CD14-positive monocyte (primary cell): ENCODE measurements around the gene OR13C8. TPM values are rescaled to one million over a fixed set of nuclear protein-coding genes. Genes with fewer than 3 reads are reported as not detected.

ENCODE experiments used
- DNase-seq, 3 donors: peaks; one replicate each; pipeline ENCODE4 v3.0.0-alpha.2; 2011 to 2022
- H2AFZ ChIP-seq: 2 replicates; pipeline ENCODE4 v1.6.0; 2012; ENCODE audit warnings: mild to moderate bottlenecking, low read depth, low read length, inconsistent platforms; ENCODE audit not compliant: insufficient read depth, poor library complexity, severe bottlenecking
- H3K27ac ChIP-seq, 2 donors: 1 replicate in 1 of 2; 2 replicates in 1 of 2; pipeline ENCODE4 v1.5.1; 2012 to 2013; ENCODE audit warnings: low read length in 2 of 2, control low read depth in 1 of 2, inconsistent platforms in 1 of 2, low read depth in 1 of 2, mild to moderate bottlenecking in 1 of 2
- H3K27me3 ChIP-seq, 2 donors: one replicate each; pipeline versions ENCODE4 v1.6.0 to v1.6.1; 2011 to 2013; ENCODE audit warnings: low read length in 2 of 2; ENCODE audit not compliant: control insufficient read depth in 2 of 2, insufficient read depth in 2 of 2
- H3K36me3 ChIP-seq, 2 donors: replicated peaks in 1 of 2; 1 replicate in 1 of 2; 2 replicates in 1 of 2; pipeline versions ENCODE4 v1.5.1 to v1.6.1; 2012 to 2013; ENCODE audit warnings: low read length in 2 of 2, control low read depth in 1 of 2, inconsistent platforms in 1 of 2, mild to moderate bottlenecking in 1 of 2; ENCODE audit not compliant: insufficient read depth in 2 of 2, control insufficient read depth in 1 of 2
- H3K4me1 ChIP-seq, 2 donors: 1 replicate in 1 of 2; 2 replicates in 1 of 2; pipeline versions ENCODE4 v1.5.1 to v1.6.1; 2012 to 2013; ENCODE audit warnings: low read length in 2 of 2, control low read depth in 1 of 2, inconsistent platforms in 1 of 2, mild to moderate bottlenecking in 1 of 2, moderate library complexity in 1 of 2; ENCODE audit not compliant: insufficient read depth in 2 of 2, control insufficient read depth in 1 of 2
- H3K4me2 ChIP-seq: replicated peaks from 2 replicates; pipeline ENCODE3; 2012; ENCODE audit warnings: low read length, moderate library complexity, mild to moderate bottlenecking; ENCODE audit not compliant: poor library complexity, severe bottlenecking; ENCODE audit errors: extremely low read depth
- H3K4me3 ChIP-seq, 3 experiments: fragments of 200-600 bp in 1 of 3; sonication (generic) in 1 of 3; replicated peaks in 1 of 3; 1 replicate in 2 of 3; 2 replicates in 1 of 3; pipeline ENCODE4 v1.5.1; 2011 to 2013; ENCODE audit warnings: low read length in 3 of 3, mild to moderate bottlenecking in 3 of 3, control low read depth in 2 of 3, low read depth in 2 of 3, inconsistent platforms in 1 of 3, moderate library complexity in 1 of 3
- H3K79me2 ChIP-seq: 2 replicates; pipeline ENCODE4 v1.6.0; 2012; ENCODE audit warnings: mild to moderate bottlenecking, control low read depth, inconsistent platforms, low read length, moderate library complexity; ENCODE audit not compliant: insufficient read depth
- H3K9ac ChIP-seq: 2 replicates; pipeline ENCODE4 v1.6.0; 2017; ENCODE audit warnings: low read length, mild to moderate bottlenecking; ENCODE audit not compliant: insufficient read depth, poor library complexity, severe bottlenecking
- H3K9me3 ChIP-seq, 2 donors: replicated peaks in 1 of 2; 1 replicate in 1 of 2; 2 replicates in 1 of 2; pipeline versions ENCODE4 v1.5.1 to v1.6.1; 2012 to 2013; ENCODE audit warnings: low read length in 2 of 2, control low read depth in 1 of 2; ENCODE audit not compliant: control insufficient read depth in 1 of 2, insufficient read depth in 1 of 2
- H4K20me1 ChIP-seq: 2 replicates; pipeline ENCODE4 v1.6.0; 2012; ENCODE audit warnings: mild to moderate bottlenecking, low read length, control low read depth, moderate library complexity; ENCODE audit not compliant: insufficient read depth
- H3K27ac Mint-ChIP-seq, 7 donors: one replicate each; pipeline ENCODE4 v1.8.0; 2020; ENCODE audit warnings: mild to moderate bottlenecking in 7 of 7, mixed read lengths in 7 of 7, moderate library complexity in 6 of 7, inconsistent platforms in 2 of 7
- H3K27me3 Mint-ChIP-seq, 3 donors: one replicate each; pipeline ENCODE4 v1.8.0; 2021 to 2022; ENCODE audit warnings: low read depth in 3 of 3, mild to moderate bottlenecking in 3 of 3, mixed read lengths in 3 of 3, moderate library complexity in 3 of 3, inconsistent platforms in 1 of 3
- H3K36me3 Mint-ChIP-seq, 2 donors: one replicate each; pipeline ENCODE4 v1.8.0; 2020; ENCODE audit warnings: mixed read lengths in 2 of 2, inconsistent platforms in 1 of 2, mild to moderate bottlenecking in 1 of 2
- H3K4me1 Mint-ChIP-seq: one replicate; pipeline ENCODE4 v1.8.0; 2020; ENCODE audit warnings: mild to moderate bottlenecking, mixed read lengths
- H3K4me3 Mint-ChIP-seq, 2 donors: one replicate each; pipeline ENCODE4 v1.8.0; 2020; ENCODE audit warnings: mild to moderate bottlenecking in 2 of 2, mixed read lengths in 2 of 2, moderate library complexity in 1 of 2
- H3K9me3 Mint-ChIP-seq, 7 donors: one replicate each; pipeline ENCODE4 v1.8.0; 2020 to 2022; ENCODE audit warnings: mixed read lengths in 7 of 7, mild to moderate bottlenecking in 6 of 7, moderate library complexity in 6 of 7, inconsistent platforms in 2 of 7
- WGBS: methylation state at CpG from one replicate; pipeline ENCODE4 v1.1.5; 2013; ENCODE audit warnings: missing lambda C conversion rate; ENCODE audit not compliant: insufficient coverage; 5-methylcytosine and 5-hydroxymethylcytosine counted together
- intact Hi-C, 2 donors: fragments of 100-400 bp; cut with micrococcal nuclease; formaldehyde crosslinking; loops; one replicate each; pipeline versions ENCODE4 v1.15.0 to v1.15.1; 2023
- polyA plus RNA-seq, 3 donors: library from polyadenylated mRNA; depleted of rRNA in 1 of 3; unstranded in 2 of 3; stranded (reverse) in 1 of 3; fragments of 300-500 nt in 2 of 3; fragments of >200 nt in 1 of 3; fragmentation: Illumina TruSeq in 2 of 3; gene quantifications; 1 replicate in 2 of 3; 2 replicates in 1 of 3; pipeline ENCODE4 v1.2.3, GENCODE V29; 2012 to 2021
- TF ChIP-seq, protein P1 (sequence below): fragments of 200-600 bp; IDR thresholded peaks from one replicate; pipeline ENCODE4 v1.8.0; 2022; ENCODE audit warnings: antibody characterized with exemption, mild to moderate bottlenecking

OR13C8 gene
- polyA plus RNA-seq, 3 donors: not detected

DNA sequence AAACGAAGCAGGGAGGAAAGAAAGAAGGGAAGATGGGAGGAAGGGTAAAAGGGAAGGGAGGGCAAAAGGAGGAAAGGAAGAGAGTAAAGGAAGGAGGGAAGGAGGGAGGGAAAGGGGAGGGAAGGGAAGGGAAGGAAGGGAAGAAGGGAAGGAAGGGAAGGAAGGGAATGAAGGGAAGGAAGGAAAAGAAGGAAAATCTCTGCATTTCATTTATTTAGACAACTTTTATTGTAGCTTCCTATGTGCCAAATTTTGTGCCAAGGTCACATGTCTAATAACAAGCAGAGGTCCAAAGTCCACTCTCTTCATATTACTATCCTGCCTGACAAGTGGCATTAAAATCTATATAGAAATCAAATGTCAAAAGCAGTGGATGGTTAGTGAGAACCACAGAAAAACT, 29.7 kb upstream of the OR13C8 start:
- Mint-ChIP-seq H3K4me1 (no peaks in the 10 kb centered on the region), H3K4me3 (no peak overlapping the region), H3K36me3 (no peaks in the 10 kb centered on the region), H3K9me3 (peaks cover 0 to 1% (median 0%) of the 10 kb centered on the region in 7 donors), H3K27me3 (no peaks in the 10 kb centered on the region), H3K27ac (no peak overlapping the region)
- TF ChIP-seq, protein P1, sequence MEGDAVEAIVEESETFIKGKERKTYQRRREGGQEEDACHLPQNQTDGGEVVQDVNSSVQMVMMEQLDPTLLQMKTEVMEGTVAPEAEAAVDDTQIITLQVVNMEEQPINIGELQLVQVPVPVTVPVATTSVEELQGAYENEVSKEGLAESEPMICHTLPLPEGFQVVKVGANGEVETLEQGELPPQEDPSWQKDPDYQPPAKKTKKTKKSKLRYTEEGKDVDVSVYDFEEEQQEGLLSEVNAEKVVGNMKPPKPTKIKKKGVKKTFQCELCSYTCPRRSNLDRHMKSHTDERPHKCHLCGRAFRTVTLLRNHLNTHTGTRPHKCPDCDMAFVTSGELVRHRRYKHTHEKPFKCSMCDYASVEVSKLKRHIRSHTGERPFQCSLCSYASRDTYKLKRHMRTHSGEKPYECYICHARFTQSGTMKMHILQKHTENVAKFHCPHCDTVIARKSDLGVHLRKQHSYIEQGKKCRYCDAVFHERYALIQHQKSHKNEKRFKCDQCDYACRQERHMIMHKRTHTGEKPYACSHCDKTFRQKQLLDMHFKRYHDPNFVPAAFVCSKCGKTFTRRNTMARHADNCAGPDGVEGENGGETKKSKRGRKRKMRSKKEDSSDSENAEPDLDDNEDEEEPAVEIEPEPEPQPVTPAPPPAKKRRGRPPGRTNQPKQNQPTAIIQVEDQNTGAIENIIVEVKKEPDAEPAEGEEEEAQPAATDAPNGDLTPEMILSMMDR: no peak
- no peak for DNase-seq
- no peaks in the 10 kb centered on the region for H3K4me1 ChIP-seq
- H3K27ac ChIP-seq: no peak overlapping the region
- H3K4me3 ChIP-seq: no peak overlapping the region
- no peaks in the 10 kb centered on the region for H3K27me3 ChIP-seq
- WGBS: 67% methylated on average over 1 of the region's 1 CpG
- intact Hi-C loops: no loop called here
- no peaks in the 10 kb centered on the region for H3K36me3 ChIP-seq
- no peaks in the 10 kb centered on the region for H3K9me3 ChIP-seq
- H4K20me1 ChIP-seq: no peaks in the 10 kb centered on the region
- H2AFZ ChIP-seq: no peak overlapping the region
- H3K4me2 ChIP-seq: no peak overlapping the region
- no peak overlapping the region for H3K9ac ChIP-seq
- no peaks in the 10 kb centered on the region for H3K79me2 ChIP-seq

- no CpG with 5 or more reads among the region's 4 CpGs for WGBS
- Mint-ChIP-seq H3K4me3 (no peak overlapping the region), H3K9me3 (peaks cover 0 to 6% (median 0%) of the 10 kb centered on the region in 7 donors), H3K4me1 (no peaks in the 10 kb centered on the region), H3K27me3 (no peaks in the 10 kb centered on the region), H3K36me3 (no peaks in the 10 kb centered on the region), H3K27ac (no peak overlapping the region)
- Histone ChIP-seq H3K4me2 (no peak overlapping the region), H3K4me1 (no peaks in the 10 kb centered on the region), H3K9ac (no peak overlapping the region), H3K36me3 (no peaks in the 10 kb centered on the region), H3K79me2 (no peaks in the 10 kb centered on the region), H3K27ac (no peak overlapping the region), H3K9me3 (no peaks in the 10 kb centered on the region), H3K27me3 (no peaks in the 10 kb centered on the region), H4K20me1 (no peaks in the 10 kb centered on the region), H2AFZ (no peak overlapping the region), H3K4me3 (no peak overlapping the region)
- intact Hi-C loops: no loop called here
- no peak for DNase-seq
- TF ChIP-seq, protein P1: no peak
Observed at GRCh38 chr9:104544644-104545043, 24.3 kb upstream of the OR13C8 start.
